DOHH2 (cell line): ENCODE measurements around the gene HPCAL4.

ENCODE experiments used
- EZH2phosphoT487 ChIP-seq: fragments of 200-600 bp; sonication (generic); IDR thresholded peaks from 2 replicates; pipeline ENCODE4 v1.6.1; 2017; ENCODE audit warnings: borderline replicate concordance, mild to moderate bottlenecking, antibody characterized with exemption, low read length, moderate library complexity, mixed read lengths
- TF ChIP-seq, protein P1 (sequence below): fragments of 200-600 bp; sonication (generic); IDR thresholded peaks from one replicate; pipeline ENCODE4 v1.5.1; 2014; ENCODE audit warnings: antibody characterized with exemption, mild to moderate bottlenecking, low read depth, low read length; ENCODE audit not compliant: poor library complexity, severe bottlenecking

DNA sequence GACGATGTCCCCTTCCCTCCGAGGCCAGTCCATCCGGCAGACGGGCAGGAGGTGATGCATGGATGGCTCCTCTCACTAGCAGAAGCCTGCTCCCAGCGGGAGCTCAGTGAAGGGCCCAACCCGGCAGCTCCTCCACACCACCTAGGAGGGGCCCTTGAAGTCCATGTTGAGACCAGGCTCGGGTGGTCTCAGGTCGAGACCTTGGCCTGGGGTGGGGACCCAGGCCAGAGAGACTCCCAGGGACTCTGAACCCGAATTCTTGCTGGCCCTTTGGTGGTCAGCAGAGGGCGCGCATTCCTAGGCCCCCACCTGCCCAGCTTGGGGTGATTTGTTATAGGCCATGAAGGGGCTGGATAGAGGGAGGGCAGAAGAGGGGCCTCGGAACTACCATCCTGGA, 18.7 kb downstream of the HPCAL4 start:
- TF ChIP-seq, protein P1, sequence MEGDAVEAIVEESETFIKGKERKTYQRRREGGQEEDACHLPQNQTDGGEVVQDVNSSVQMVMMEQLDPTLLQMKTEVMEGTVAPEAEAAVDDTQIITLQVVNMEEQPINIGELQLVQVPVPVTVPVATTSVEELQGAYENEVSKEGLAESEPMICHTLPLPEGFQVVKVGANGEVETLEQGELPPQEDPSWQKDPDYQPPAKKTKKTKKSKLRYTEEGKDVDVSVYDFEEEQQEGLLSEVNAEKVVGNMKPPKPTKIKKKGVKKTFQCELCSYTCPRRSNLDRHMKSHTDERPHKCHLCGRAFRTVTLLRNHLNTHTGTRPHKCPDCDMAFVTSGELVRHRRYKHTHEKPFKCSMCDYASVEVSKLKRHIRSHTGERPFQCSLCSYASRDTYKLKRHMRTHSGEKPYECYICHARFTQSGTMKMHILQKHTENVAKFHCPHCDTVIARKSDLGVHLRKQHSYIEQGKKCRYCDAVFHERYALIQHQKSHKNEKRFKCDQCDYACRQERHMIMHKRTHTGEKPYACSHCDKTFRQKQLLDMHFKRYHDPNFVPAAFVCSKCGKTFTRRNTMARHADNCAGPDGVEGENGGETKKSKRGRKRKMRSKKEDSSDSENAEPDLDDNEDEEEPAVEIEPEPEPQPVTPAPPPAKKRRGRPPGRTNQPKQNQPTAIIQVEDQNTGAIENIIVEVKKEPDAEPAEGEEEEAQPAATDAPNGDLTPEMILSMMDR = peak; percentile 24
- TF ChIP-seq EZH2phosphoT487 = no peak
